Sigmoid colon (tissue), 7 donors: ENCODE results near the gene DYNLL2. TPM values are rescaled to one million over a fixed set of nuclear protein-coding genes. Genes with fewer than 3 reads are reported as not detected.

Source experiments
- DNase-seq: peaks from one replicate; pipeline ENCODE4 v3.0.0-alpha.2; 2019
- H3K27ac ChIP-seq, 4 donors: fragments of 200-600 bp; sonication (generic); one replicate each; pipeline ENCODE4 v1.5.1; 2016 to 2019; ENCODE audit warnings: mild to moderate bottlenecking in 1 of 4
- H3K27me3 ChIP-seq, 3 donors: fragments of 200-600 bp; sonication (generic); one replicate each; pipeline ENCODE4 v1.5.1; 2019; ENCODE audit warnings: mild to moderate bottlenecking in 1 of 3
- H3K36me3 ChIP-seq, 4 donors: fragments of 200-600 bp; sonication (generic); one replicate each; pipeline ENCODE4 v1.5.1; 2016 to 2019
- H3K4me1 ChIP-seq, 4 donors: fragments of 200-600 bp; sonication (generic); one replicate each; pipeline ENCODE4 v1.5.1; 2017 to 2019
- H3K4me3 ChIP-seq, 4 donors: fragments of 200-600 bp; sonication (generic); one replicate each; pipeline ENCODE4 v1.5.1; 2017 to 2019; ENCODE audit warnings: mild to moderate bottlenecking in 2 of 4, moderate library complexity in 1 of 4
- H3K9me3 ChIP-seq, 4 donors: fragments of 200-600 bp in 3 of 4; sonication (generic) in 3 of 4; one replicate each; pipeline versions ENCODE4 v1.5.1 to v1.6.1; 2013 to 2019
- CTCF ChIP-seq, 4 experiments: fragments of 450-650 bp in 3 of 4; fragments of 200-600 bp in 1 of 4; IDR thresholded peaks; one replicate each; pipeline ENCODE4 v1.5.1; 2016 to 2019; ENCODE audit warnings: antibody characterized with exemption in 4 of 4, mild to moderate bottlenecking in 3 of 4, moderate library complexity in 2 of 4
- EP300 ChIP-seq, 4 donors: sonication (generic); formaldehyde crosslinking; IDR thresholded peaks; one replicate each; pipeline ENCODE4 v1.6.1; 2017; ENCODE audit warnings: antibody characterized with exemption in 4 of 4
- POLR2A ChIP-seq, 2 donors: fragments of 450-650 bp; IDR thresholded peaks; one replicate each; pipeline ENCODE4 v1.6.1; 2016; ENCODE audit warnings: antibody characterized with exemption in 2 of 2, mild to moderate bottlenecking in 2 of 2, moderate library complexity in 2 of 2
- POLR2AphosphoS5 ChIP-seq, 4 donors: sonication (generic); formaldehyde crosslinking; IDR thresholded peaks; one replicate each; pipeline ENCODE4 v1.6.1; 2017; ENCODE audit warnings: antibody characterized with exemption in 4 of 4
- WGBS, 2 donors: extraction: QIAGEN DNeasy Blood & Tissue Kit; methylation state at CpG; one replicate each; pipeline ENCODE4 v1.1.7; 2013; 5-methylcytosine and 5-hydroxymethylcytosine counted together
- intact Hi-C: fragments of 100-400 bp; cut with DNase I; formaldehyde crosslinking; loops from one replicate; pipeline ENCODE4 v1.15.1; 2023
- polyA plus RNA-seq, 3 donors: library from polyadenylated mRNA; stranded (reverse); fragments of 200-250 nt; gene quantifications; one replicate each; pipeline ENCODE4 v1.2.3, GENCODE V29; 2013
- total RNA-seq, 4 donors: library from RNA; depleted of rRNA; stranded (reverse); fragments of >200 nt; gene quantifications; one replicate each; pipeline ENCODE4 v1.1.0, GENCODE V29; 2016
- donor health status: healthy with polysubstance abuse.
- donor health status: Bipolar disorder and iron deficiency.
- donor health status: healthy.

Gene DYNLL2
- total and polyA plus RNA-seq, 7 donors, result 19.4 to 44.9 (median 26.4) TPM

GRCh38 chr17:58107306-58107705 lies 24.1 kb downstream of the DYNLL2 start:
- Histone ChIP-seq H3K27me3 (no peaks in the 10 kb centered on the region), H3K4me1 (no peaks in the 10 kb centered on the region), H3K9me3 (no peaks in the 10 kb centered on the region), H3K4me3 (no peak overlapping the region), H3K36me3 (no peaks in the 10 kb centered on the region), H3K27ac (no peak overlapping the region)
- TF ChIP-seq EP300 (IDR thresholded peaks at IDR 0.05) (no peak), POLR2AphosphoS5 (IDR thresholded peaks at IDR 0.05) (no peak), POLR2A (IDR thresholded peaks at IDR 0.05) (no peak), CTCF (IDR thresholded peaks at IDR 0.05) (no peak)
- WGBS, 2 donors, result 48 to 73% methylated on average over 1 of the region's 1 CpG
- intact Hi-C loops, result no loop called here
- DNase-seq, result no peak

DNA sequence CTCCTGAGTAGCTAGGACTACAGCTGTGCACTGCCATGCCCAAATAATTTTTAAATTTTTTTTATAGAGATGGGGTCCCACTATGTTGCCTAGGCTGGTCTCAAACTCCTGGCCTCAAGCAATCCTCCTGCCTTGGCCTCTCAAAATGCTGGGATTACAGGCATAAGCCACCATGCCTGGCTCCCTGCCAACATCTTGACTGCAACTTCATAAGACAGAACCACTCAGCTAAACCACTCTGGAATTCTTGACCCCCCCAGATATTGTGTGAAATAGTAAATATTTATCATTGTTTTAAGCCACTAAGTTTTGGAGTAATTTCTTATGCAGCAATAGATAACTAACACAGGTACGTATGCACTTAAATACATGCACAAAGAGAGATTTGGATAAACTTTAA lies 26.0 kb downstream of the DYNLL2 start:
- 75 to 77% methylated on average over 1 of the region's 1 CpG for WGBS, 2 donors
- intact Hi-C loops, result no loop called here
- Histone ChIP-seq H3K27me3 (no peaks in the 10 kb centered on the region), H3K4me1 (no peaks in the 10 kb centered on the region), H3K4me3 (no peak overlapping the region), H3K36me3 (no peaks in the 10 kb centered on the region), H3K9me3 (no peaks in the 10 kb centered on the region), H3K27ac (no peak overlapping the region)
- no peak for DNase-seq
- TF ChIP-seq POLR2A (IDR thresholded peaks at IDR 0.05) (no peak), EP300 (IDR thresholded peaks at IDR 0.05) (no peak), POLR2AphosphoS5 (IDR thresholded peaks at IDR 0.05) (no peak), CTCF (IDR thresholded peaks at IDR 0.05) (no peak)

DNA sequence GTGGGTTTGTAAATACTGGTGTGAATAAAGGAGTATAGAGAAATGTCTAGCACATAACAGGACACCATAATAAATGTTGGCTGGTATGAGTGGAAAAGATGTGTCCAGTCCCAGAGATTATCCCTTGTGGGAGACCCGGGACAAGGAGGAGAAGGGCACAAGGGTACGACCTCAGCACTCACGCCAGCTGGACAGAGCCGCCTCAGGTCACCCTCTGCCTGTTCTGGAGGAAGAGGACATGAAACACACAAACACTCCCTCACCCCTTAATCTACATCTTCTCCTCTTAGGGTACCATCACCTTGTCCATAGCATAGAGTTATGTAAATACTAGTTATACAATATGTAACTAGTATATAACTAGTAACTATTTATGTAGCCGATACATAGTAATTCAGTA lies 26.8 kb downstream of the DYNLL2 start:
- H3K36me3 ChIP-seq, result no peaks in the 10 kb centered on the region
- DNase-seq, result no peak
- WGBS, 2 donors, result 74 to 76% methylated on average over 5 of the region's 5 CpGs
- H3K4me1 ChIP-seq, result no peaks in the 10 kb centered on the region
- intact Hi-C loops, result loop anchor here (5.0 to 10.0 kb wide), 2 partner anchors 253 to 975 kb away; no protein-coding TSS in a partner anchor
- no peak overlapping the region for H3K4me3 ChIP-seq
- no peaks in the 10 kb centered on the region for H3K9me3 ChIP-seq
- no peaks in the 10 kb centered on the region for H3K27me3 ChIP-seq
- H3K27ac ChIP-seq, result no peak overlapping the region
- TF ChIP-seq EP300 (IDR thresholded peaks at IDR 0.05), result no peak
- TF ChIP-seq POLR2AphosphoS5 (IDR thresholded peaks at IDR 0.05), result no peak
- TF ChIP-seq CTCF (IDR thresholded peaks at IDR 0.05), result no peak
- TF ChIP-seq POLR2A (IDR thresholded peaks at IDR 0.05), result no peak

DNA sequence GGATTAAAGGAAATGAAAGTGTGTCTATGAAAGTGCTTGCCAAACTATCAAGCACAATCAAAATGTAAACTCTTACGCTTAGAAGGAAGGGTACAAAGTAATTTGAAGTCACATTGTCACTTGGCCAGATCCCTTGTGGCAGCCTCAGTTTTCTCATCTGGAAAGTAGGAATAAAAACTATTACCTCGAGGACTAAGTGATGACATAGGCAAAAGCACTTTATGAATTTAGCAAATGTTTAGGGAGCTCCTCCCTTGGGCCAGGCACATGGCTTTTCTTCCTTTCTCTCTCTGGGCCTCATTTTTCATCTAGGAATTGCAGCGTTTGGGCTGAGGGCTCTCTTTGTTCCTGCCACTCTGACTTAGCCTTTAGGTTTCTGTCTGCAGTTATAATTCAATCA lies 28.5 kb downstream of the DYNLL2 start:
- Histone ChIP-seq H3K4me3 (no peak overlapping the region), H3K9me3 (no peaks in the 10 kb centered on the region), H3K36me3 (no peaks in the 10 kb centered on the region), H3K4me1 (no peaks in the 10 kb centered on the region), H3K27ac (no peak overlapping the region), H3K27me3 (no peaks in the 10 kb centered on the region)
- intact Hi-C loops, result loop anchor here (2.0 to 10.0 kb wide), 3 partner anchors 105 to 977 kb away; partner anchors contain the start of gene SRSF1
- no peak for DNase-seq
- TF ChIP-seq POLR2A (IDR thresholded peaks at IDR 0.05) (no peak), POLR2AphosphoS5 (IDR thresholded peaks at IDR 0.05) (no peak), CTCF (IDR thresholded peaks at IDR 0.05) (no peak)
- 65 to 75% methylated on average over 3 of the region's 3 CpGs for WGBS, 2 donors

DNA sequence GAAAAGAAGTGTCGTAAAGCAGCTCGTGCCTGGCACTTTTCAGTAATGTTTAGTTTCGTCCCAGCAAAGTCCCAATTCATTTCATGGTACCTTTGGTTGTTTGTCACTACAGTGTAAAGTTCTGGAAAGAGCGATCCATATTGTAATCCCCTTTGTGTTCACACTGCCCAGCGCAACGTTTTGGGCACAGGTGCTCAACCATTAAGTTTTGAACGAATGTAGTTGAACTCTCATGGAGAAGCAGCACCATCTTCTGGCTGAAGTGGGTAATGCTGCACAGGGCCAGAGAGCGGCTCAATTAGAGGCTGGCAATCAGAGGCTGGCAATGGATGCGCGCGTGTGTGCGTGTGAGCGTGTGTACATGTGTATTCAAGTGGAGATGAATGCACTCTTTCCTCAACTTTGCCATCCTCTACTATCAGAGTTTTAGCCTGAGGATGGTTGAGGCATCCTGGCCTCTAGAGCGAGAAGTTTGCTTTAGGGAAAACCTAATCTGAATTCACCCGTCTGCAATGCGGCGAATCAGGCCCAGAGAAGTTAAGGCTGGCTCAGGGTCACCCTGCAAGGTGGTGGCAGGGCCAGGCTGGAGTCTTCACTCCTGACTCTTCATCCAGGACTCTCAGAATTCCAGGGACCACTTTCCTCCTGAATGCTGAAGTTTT lies 29.9 kb downstream of the DYNLL2 start:
- WGBS, 2 donors, result 30 to 34% methylated on average over 17 of the region's 17 CpGs
- intact Hi-C loops, result loop anchor here (2.0 to 10.0 kb wide), 3 partner anchors 106 to 978 kb away; partner anchors contain the start of gene SRSF1

More for the DNA sequence above, 29.9 kb downstream of the DYNLL2 start:
- H3K27me3 ChIP-seq, result no peaks in the 10 kb centered on the region
- peak; percentile 85 for DNase-seq
- TF ChIP-seq POLR2A (IDR thresholded peaks at IDR 0.05), result no peak
- peak in 1 of 4 donors; percentile 11 for TF ChIP-seq POLR2AphosphoS5 (IDR thresholded peaks at IDR 0.05)
- no peak for TF ChIP-seq EP300 (IDR thresholded peaks at IDR 0.05)
- peak; percentile 93 to 96 (median 94) for TF ChIP-seq CTCF (IDR thresholded peaks at IDR 0.05)
- no peak overlapping the region for H3K4me3 ChIP-seq
- H3K36me3 ChIP-seq, result no peaks in the 10 kb centered on the region
- no peak overlapping the region for H3K27ac ChIP-seq
- H3K4me1 ChIP-seq, result no peaks in the 10 kb centered on the region
- no peaks in the 10 kb centered on the region for H3K9me3 ChIP-seq
